Right hindlimb (tissue), 1 donor: ENCODE data around the gene SMNDC1.
"Not testable (repeated sequence)": the region's sequence is repeated elsewhere in the genome, so short reads cannot be mapped to it uniquely, and the experiment has no call there.

Source experiments
- DNase-seq: peaks from one replicate; pipeline ENCODE4 v3.0.0-alpha.2; 2018

SMNDC1 gene

GRCh38 chr10:110278562-110279406 lies 25.9 kb downstream of the SMNDC1 start:
- no peak for DNase-seq

DNA sequence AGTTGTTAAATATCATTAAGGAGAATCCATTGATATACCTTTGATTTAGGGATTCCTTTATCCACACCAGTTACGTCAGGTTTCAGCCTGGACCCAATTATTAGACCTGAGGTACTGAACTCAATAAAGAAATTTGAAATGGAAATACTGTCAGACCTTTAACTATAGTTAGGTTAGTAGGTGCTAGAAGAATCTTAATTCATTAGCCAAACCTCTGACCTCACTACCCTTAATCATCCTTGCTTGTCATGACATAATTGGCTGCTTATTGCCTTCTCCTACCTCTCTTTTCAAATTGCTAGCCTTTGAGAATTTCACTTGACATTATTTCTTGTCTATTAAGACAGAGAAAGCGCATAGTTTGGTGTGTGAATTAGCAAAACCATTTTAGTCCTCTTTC lies 27.1 kb downstream of the SMNDC1 start:
- no peak for DNase-seq

DNA sequence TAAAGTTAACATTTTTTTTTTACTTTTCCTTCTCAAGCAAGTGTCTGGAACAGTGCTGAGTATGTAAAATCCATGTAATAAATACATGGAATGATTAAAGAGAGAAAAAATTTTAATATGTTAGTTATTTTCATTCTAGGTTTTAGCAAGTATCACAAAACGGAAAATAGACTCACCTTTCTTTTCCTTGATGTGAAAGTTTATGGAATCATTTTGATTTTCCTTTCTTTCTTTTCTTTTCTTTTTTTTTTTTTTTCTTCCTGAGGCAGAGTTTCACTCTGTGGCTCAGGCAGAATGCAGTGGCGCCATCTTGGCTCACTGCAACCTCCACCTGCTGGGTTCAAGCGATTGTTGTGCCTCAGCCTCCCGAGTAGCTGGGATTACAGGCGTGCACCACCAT lies 28.1 kb downstream of the SMNDC1 start:
- DNase-seq, result no peak

- no peak for DNase-seq
These were observed 29.5 kb downstream of the SMNDC1 start for GRCh38 chr10:110275128-110275729.

GRCh38 chr10:110274647-110275046 lies 30.1 kb downstream of the SMNDC1 start:
- DNase-seq, result no peak

- no peak for DNase-seq
These were observed 30.6 kb downstream of the SMNDC1 start for GRCh38 chr10:110274072-110274627.

DNA sequence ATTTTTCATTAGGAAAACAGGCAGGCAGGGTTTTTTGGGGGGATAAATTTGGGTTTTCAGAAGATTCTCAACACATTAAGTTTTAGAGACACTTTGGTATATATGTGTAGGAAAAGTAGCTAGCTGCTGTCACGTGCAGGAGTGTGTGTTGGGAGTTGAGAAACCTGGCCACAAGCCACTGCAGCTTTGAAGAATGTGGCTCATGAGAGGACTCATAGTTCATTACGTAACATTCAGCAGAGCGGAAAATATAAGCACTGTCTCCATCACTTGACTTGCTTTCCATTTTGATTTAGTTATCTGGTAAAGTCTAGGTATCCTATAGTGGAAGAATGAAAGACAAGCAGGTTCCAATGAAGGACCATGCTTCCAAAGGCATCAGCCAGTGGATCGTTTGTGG lies 31.2 kb downstream of the SMNDC1 start:
- peak; percentile 68 for DNase-seq

GRCh38 chr10:110272995-110273394 lies 31.7 kb downstream of the SMNDC1 start:
- DNase-seq, result not testable (repeated sequence)

DNA sequence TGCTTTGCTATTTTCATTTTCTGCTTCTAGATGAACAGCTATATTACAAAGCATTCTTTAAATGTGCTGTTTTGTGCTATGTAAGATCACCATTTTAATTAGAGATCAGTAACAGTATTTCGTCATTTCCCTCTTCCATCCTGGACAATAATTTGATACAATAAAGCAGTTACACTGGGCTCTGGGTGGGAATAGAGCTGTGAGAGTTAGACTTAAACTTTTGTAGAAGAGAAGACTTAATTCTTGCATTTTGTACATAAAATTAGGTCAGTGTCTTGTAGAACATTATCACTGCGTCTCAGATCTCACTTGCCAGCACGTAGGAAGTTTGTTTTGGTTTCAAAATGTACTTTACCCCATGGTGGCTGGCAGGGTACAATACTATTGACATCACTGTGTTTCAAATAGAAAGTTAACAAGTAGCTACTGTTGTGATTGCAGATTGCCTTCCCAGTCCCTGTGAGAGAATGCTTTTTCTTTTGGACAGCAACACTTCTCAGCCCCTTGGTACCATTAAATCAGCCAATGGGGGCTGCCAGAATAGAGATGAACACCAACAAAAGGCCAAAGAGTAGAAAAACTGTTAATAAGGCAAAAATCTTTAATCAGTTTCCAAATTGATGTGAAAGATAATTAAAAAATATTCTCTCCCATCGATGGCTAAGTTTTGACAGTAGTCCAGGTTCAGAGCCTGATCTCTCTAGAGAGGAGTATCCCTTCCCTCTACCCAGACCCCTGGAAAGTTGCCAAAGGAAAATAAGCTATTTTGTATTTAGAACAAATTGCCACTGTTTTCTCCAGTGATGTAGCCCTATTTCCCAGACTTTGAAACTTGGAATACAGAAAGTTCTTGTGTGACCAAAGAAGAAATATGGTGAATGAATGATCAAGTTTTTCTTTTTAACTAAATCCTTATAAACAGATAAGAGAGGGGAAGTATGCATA lies 35.1 kb downstream of the SMNDC1 start:
- no peak for DNase-seq

DNA sequence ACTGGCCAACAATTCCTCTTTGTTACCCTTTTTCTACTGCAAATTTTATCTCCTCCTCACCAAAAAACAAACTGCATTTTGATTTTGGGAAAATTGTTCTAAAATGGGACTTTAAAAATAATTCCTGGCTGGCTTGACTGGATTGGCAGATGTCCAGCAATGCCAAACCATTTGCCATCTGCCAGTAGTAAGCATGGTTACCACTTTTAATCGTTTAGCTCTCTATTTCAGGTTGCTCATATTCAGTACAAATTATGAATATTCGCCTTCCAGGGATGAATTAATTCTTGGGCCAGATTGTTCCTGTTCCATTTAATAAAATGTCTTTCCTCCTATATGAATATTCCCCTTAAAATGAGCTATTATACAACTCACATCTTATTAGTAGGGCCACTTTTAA lies 35.7 kb downstream of the SMNDC1 start:
- no peak for DNase-seq

- DNase-seq, result no peak
These were observed 36.3 kb downstream of the SMNDC1 start for GRCh38 chr10:110268442-110268841.

DNA sequence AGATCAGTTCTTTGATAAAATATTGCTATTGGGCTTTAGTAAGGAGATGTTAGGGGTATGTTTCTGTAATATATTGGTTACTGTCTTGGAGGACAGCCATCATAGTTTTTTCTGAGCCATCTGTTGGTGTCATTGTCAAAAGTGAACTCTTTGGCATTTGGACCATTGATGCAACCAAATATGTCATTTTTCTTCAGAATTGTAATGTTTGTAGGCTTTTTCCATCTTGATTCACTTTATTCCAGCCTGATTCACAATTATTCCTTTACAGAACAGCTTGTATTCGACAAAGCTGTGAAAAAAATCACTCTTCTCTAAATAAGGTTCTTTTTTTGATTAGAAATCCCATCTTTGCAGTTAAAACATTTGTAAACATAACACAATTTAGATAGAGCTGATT lies 37.4 kb downstream of the SMNDC1 start:
- no peak for DNase-seq

DNA sequence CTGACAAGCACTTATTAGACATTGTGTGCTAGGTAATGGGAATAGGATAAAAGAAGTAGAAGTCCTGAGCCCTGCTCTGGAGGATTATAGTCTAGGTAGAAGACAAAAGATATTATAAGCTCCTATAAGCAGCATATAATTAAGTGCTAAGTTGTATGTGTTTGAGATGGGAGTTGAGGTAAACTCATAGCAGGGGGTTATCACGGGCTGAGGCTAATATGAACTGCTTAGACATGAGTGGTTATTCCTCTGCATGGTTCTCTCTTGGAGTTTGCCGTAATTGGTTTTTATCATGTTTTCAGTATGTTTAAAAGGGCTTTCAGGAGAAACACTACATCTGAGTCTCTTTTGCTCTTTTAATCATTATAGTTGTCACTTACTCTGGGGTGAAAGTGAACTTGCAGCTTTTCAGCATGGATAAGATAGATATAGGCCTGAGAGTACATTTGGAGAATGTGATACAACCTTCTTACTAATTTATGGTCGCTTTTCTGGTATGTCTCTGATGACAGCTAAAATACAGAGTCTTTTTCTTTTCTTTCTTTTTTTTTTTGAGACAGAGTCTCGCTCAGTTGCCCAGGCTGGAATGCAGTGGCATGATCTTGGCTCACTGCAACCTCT lies 39.0 kb downstream of the SMNDC1 start:
- no peak for DNase-seq

DNA sequence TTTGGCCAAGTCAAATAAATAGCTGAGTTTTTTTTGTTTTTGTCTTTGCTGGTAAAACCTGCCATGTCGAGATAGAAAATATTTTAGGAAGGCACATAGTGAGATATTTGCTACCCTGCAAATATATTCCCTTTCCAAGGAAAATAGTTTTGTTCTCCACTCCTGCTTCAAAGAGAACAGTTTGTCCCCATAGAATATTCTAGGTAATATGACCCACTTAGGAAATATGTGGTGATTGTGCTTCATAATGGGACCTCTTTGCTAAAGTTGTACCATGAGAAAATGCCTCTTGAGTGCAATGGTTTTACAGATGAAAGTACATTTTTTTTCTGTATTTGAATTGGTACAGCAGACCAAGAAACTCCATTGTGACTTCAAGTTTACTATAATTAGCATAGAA lies 41.6 kb downstream of the SMNDC1 start:
- DNase-seq, result no peak

- no peak for DNase-seq
These were observed 43.8 kb downstream of the SMNDC1 start for GRCh38 chr10:110260746-110261477.

GRCh38 chr10:110259317-110259716 lies 45.4 kb downstream of the SMNDC1 start:
- DNase-seq, result no peak

- no peak for DNase-seq
These were observed 46.2 kb downstream of the SMNDC1 start for GRCh38 chr10:110258542-110258941.

DNA sequence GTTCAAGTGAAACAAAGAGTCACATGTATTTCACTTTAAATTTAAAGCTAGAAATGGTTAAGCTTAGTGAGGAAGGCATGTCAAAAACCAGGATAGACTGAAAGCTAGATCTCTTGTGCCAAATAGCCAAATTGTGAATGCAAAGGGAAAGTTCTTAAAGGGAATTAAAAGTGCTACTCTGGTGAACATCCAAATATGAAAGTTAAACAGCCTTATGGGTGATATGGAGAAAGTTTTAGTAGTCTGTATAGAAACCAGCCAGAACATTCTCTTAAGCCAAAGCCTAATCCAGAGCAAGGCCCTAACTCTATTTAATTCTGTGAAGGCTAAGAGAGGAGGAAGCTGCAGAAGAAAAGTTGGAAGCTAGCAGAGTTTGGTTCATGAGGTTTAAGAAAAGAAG lies 50.3 kb downstream of the SMNDC1 start:
- DNase-seq, result no peak

GRCh38 chr10:110252151-110252550 lies 52.6 kb downstream of the SMNDC1 start:
- DNase-seq, result no peak

DNA sequence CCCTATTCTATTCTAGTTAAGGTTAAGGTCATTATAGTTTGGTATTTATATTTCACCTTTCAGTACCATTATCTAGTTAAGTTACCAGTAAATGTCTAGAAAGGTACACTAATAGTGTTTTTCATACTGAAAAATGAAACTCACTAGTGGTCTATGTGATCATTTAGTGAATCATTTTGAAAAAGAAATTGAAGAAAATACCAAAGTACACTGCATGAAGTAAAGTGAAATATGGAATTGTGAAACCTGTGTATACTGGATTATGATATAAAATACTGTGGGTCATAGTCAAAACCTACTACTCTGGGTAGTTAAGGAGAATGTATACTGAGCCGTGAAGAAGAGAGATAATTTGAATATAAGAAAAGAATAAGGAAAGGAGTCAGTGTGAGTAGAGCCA lies 53.3 kb downstream of the SMNDC1 start:
- not testable (repeated sequence) for DNase-seq

- DNase-seq, result not testable (repeated sequence)
These were observed 55.2 kb downstream of the SMNDC1 start for GRCh38 chr10:110249489-110249888.

DNA sequence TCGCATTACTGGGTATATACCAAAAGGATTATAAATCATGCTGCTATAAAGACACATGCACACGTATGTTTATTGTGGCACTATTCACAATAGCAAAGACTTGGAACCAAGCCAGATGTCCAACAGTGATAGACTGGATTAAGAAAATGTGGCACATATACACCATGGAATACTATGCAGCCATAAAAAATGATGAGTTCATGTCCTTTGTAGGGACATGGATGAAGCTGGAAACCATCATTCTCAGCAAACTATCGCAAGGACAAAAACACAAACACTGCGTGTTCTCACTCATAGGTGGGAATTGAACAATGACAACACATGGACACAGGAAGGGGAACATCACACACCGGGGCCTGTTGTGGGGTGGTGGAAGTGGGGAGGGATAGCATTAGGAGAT lies 56.9 kb downstream of the SMNDC1 start:
- DNase-seq, result not testable (repeated sequence)
